HCT116 (cell line): ENCODE measurements around the gene C9orf78. TPM values are rescaled to one million over a fixed set of nuclear protein-coding genes. Genes with fewer than 3 reads are reported as not detected.

ENCODE experiments used
- ATAC-seq: fragments of 200-7000 bp; cut with Tn5 transposase; 2 replicates; pipeline ENCODE4 v1.9.1; 2020; ENCODE audit warnings: mild to moderate bottlenecking, moderate library complexity
- BruUV-seq: library from RNA; stranded (reverse); fragments of 400-500 nt; replicated peaks from 2 replicates; lab custom pipeline; 2021; lab: Mats Ljungman, UMichigan
- CTCF ChIA-PET: fragments of 300-600 bp; sonication (Branson Sonifier 250); formaldehyde crosslinking; loops from one replicate; lab custom pipeline; 2021; ENCODE audit warnings: antibody characterized with exemption; lab: Charles Lee
- POLR2A ChIA-PET: fragments of 300-600, 350-600 bp; sonication (Branson Sonifier 250); formaldehyde crosslinking; loops from one replicate; lab custom pipeline; 2021; ENCODE audit warnings: antibody characterized with exemption; lab: Charles Lee
- RAD21 ChIA-PET, 2 experiments: fragments of 300-600 bp; sonication (Branson Sonifier 250); formaldehyde crosslinking; loops; one replicate each; lab custom pipeline; 2023; ENCODE audit warnings: low total read pairs in 2 of 2; ENCODE audit not compliant: uncharacterized antibody in 2 of 2, unreplicated experiment in 2 of 2, low non-redundant PET in 1 of 2; lab: Charles Lee
- DNase-seq: peaks from one replicate; pipeline ENCODE4 v3.0.0-alpha.2; 2010; ENCODE audit warnings: low read depth, low spot score
- H2AFZ ChIP-seq: fragments of 200-600 bp; shearing (Covaris generic), sonication (generic); 2 replicates; pipeline ENCODE4 v1.6.1; 2017; ENCODE audit warnings: low read depth, mixed run types, mixed read lengths, antibody characterized with exemption, low read length; ENCODE audit not compliant: poor library complexity, severe bottlenecking
- H3K27ac ChIP-seq: 2 replicates; pipeline ENCODE4 v1.5.1; 2012; ENCODE audit warnings: low read depth, low read length
- H3K27me3 ChIP-seq: fragments of 200-600 bp; sonication (generic); 2 replicates; pipeline ENCODE4 v1.6.1; 2016; ENCODE audit warnings: mixed run types, low read length, mixed read lengths; ENCODE audit not compliant: insufficient read depth
- H3K36me3 ChIP-seq, 2 experiments: fragments of 200-500 bp in 1 of 2; fragments of 200-600 bp in 1 of 2; sonication (Bioruptor generic) in 1 of 2; sonication (generic) in 1 of 2; 2 replicates each; pipeline versions ENCODE4 v1.5.1 to v1.6.1; 2014 to 2016; ENCODE audit warnings: low read length in 2 of 2, inconsistent platforms in 1 of 2, mixed read lengths in 1 of 2, mixed run types in 1 of 2; ENCODE audit not compliant: insufficient read depth in 2 of 2, control insufficient read depth in 1 of 2
- H3K4me1 ChIP-seq, 2 experiments: fragments of 200-600 bp in 1 of 2; sonication (generic) in 1 of 2; 2 replicates each; pipeline versions ENCODE4 v1.5.1 to v1.6.1; 2012 to 2017; ENCODE audit warnings: low read length in 2 of 2, inconsistent platforms in 1 of 2, mild to moderate bottlenecking in 1 of 2, mixed read lengths in 1 of 2, mixed run types in 1 of 2, moderate library complexity in 1 of 2; ENCODE audit not compliant: insufficient read depth in 2 of 2, control insufficient read depth in 1 of 2
- H3K4me2 ChIP-seq: fragments of 200-600 bp; sonication (generic); 2 replicates; pipeline ENCODE4 v1.6.1; 2017; ENCODE audit warnings: mixed run types, low read length, mixed read lengths
- H3K4me3 ChIP-seq, 2 experiments: fragments of 200-600 bp in 1 of 2; sonication (generic) in 1 of 2; replicated peaks in 1 of 2; 2 replicates each; pipeline ENCODE4 v1.5.1; 2011 to 2016; ENCODE audit warnings: low read length in 2 of 2, control low read depth in 1 of 2, low read depth in 1 of 2, mild to moderate bottlenecking in 1 of 2, mixed read lengths in 1 of 2, mixed run types in 1 of 2
- H3K79me2 ChIP-seq: fragments of 200-600 bp; sonication (generic); 2 replicates; pipeline ENCODE4 v1.6.1; 2017; ENCODE audit warnings: mild to moderate bottlenecking, mixed run types, low read length, moderate library complexity, mixed read lengths; ENCODE audit not compliant: insufficient read depth
- H3K9ac ChIP-seq: fragments of 200-600 bp; sonication (generic); 2 replicates; pipeline ENCODE4 v1.6.1; 2016; ENCODE audit warnings: low read length, mixed read lengths
- H3K9me2 ChIP-seq: fragments of 200-600 bp; sonication (generic), shearing (Covaris generic); 2 replicates; pipeline ENCODE4 v1.6.1; 2017; ENCODE audit warnings: mixed run types, mild to moderate bottlenecking, moderate library complexity; ENCODE audit not compliant: insufficient read depth
- H3K9me3 ChIP-seq, 2 experiments: fragments of 200-500 bp in 1 of 2; fragments of 200-600 bp in 1 of 2; sonication (Bioruptor generic) in 1 of 2; sonication (generic) in 1 of 2; 2 replicates each; pipeline ENCODE4 v1.6.1; 2014 to 2017; ENCODE audit warnings: low read length in 2 of 2, mixed read lengths in 2 of 2, inconsistent platforms in 1 of 2, low read depth in 1 of 2, mild to moderate bottlenecking in 1 of 2, mixed run types in 1 of 2, moderate library complexity in 1 of 2; ENCODE audit not compliant: control insufficient read depth in 1 of 2, insufficient read depth in 1 of 2
- H4K20me1 ChIP-seq: fragments of 200-600 bp; sonication (generic), shearing (Covaris generic); 2 replicates; pipeline ENCODE4 v1.6.1; 2017; ENCODE audit warnings: mixed run types, mild to moderate bottlenecking, moderate library complexity; ENCODE audit not compliant: insufficient read depth
- ATF3 ChIP-seq: IDR thresholded peaks from 2 replicates; pipeline ENCODE4 v1.6.1; 2012
- CBX3 ChIP-seq: IDR thresholded peaks from 2 replicates; pipeline ENCODE4 v1.6.1; 2012; ENCODE audit warnings: low read depth
- CEBPB ChIP-seq: IDR thresholded peaks from 2 replicates; pipeline ENCODE4 v1.6.1; 2012; ENCODE audit warnings: low read depth
- JUND ChIP-seq: IDR thresholded peaks from 2 replicates; pipeline ENCODE4 v1.6.1; 2012
- POLR2A ChIP-seq: IDR thresholded peaks from 2 replicates; pipeline ENCODE4 v1.7.0; 2011; ENCODE audit warnings: borderline replicate concordance; ENCODE audit not compliant: insufficient read depth, insufficient read length; ENCODE audit errors: extremely low read depth
- POLR2AphosphoS5 ChIP-seq: IDR thresholded peaks from 2 replicates; pipeline ENCODE4 v1.6.1; 2011; ENCODE audit warnings: mild to moderate bottlenecking, low read depth, low read length, moderate library complexity
- SIN3A ChIP-seq: IDR thresholded peaks from 2 replicates; pipeline ENCODE4 v1.6.1; 2012; ENCODE audit warnings: low read depth
- SP1 ChIP-seq: IDR thresholded peaks from 2 replicates; pipeline ENCODE4 v1.6.1; 2012; ENCODE audit warnings: low read depth
- ZBTB33 ChIP-seq: IDR thresholded peaks from 2 replicates; pipeline ENCODE4 v1.6.1; 2011; ENCODE audit warnings: mild to moderate bottlenecking, low read length, moderate library complexity; ENCODE audit not compliant: insufficient replicate concordance; ENCODE audit errors: extremely low read depth
- ZFX ChIP-seq: fragments of 450-650 bp; IDR thresholded peaks from 2 replicates; pipeline ENCODE4 v1.6.1; 2017
- intact Hi-C: fragments of 100-400 bp; cut with micrococcal nuclease; formaldehyde crosslinking; loops from 2 replicates; pipeline ENCODE4 v1.10.0; 2022
- total RNA-seq: library from RNA; stranded (reverse); gene quantifications from one replicate; pipeline ENCODE4 v1.2.1, GENCODE V29; 2021; ENCODE audit not compliant: unreplicated experiment
- TF ChIP-seq, protein P1 (sequence below), 3 experiments: fragments of 200-600 bp in 1 of 3; sonication (generic) in 1 of 3; IDR thresholded peaks in 2 of 3; conservative IDR thresholded peaks in 1 of 3; 2 replicates each; pipeline ENCODE4 v1.5.1; 2012 to 2017; ENCODE audit warnings: low read depth in 2 of 3, low read length in 2 of 3, antibody characterized with exemption in 1 of 3, borderline replicate concordance in 1 of 3, control low read depth in 1 of 3, mild to moderate bottlenecking in 1 of 3, mixed read lengths in 1 of 3, mixed run types in 1 of 3, moderate library complexity in 1 of 3; ENCODE audit not compliant: insufficient read depth in 1 of 3
- TF ChIP-seq, protein P2 (sequence below): IDR thresholded peaks from 2 replicates; pipeline ENCODE4 v1.6.1; 2012

Gene C9orf78
- total RNA-seq, 1 experiment from 2014 or later: 41.4 TPM

DNA sequence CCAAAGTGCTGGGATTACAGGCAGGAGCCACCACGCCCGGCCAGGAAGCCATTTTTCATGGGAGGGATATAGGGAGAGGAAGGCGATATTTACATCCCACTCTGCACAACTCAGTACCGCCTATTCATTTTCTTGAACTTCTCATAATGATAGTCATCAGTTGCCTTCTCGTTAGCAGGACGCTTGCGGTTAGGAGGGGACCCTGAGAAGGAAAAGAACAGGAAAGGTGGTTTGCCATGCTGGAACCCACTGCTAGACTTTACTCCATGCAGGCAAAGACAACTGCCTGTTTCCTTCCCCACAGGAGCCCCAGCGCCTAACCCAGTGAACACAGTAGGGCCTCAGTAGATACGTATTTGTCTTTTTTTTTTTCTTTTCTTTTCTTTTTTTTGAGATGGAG, 7.0 kb downstream of the C9orf78 start:
- Histone ChIP-seq H3K27me3 (no peaks in the 10 kb centered on the region), H3K27ac (no peak overlapping the region), H3K36me3 (peaks cover 23 to 25% of the 10 kb centered on the region in 2 experiments), H3K9ac (no peak overlapping the region), H3K79me2 (peaks cover 2% of the 10 kb centered on the region), H3K9me2 (no peaks in the 10 kb centered on the region), H3K4me1 (peaks cover 0 to 1% of the 10 kb centered on the region in 2 experiments; a peak in 1 of 4 replicates), H2AFZ (no peak overlapping the region), H3K4me3 (no peak overlapping the region), H4K20me1 (no peaks in the 10 kb centered on the region), H3K4me2 (no peak overlapping the region), H3K9me3 (no peaks in the 10 kb centered on the region)
- intact Hi-C loops: no loop called here
- DNase-seq: no peak
- BruUV-seq: no TSS peak
- ChIA-PET RAD21 (no interaction called here), POLR2A (no interaction called here), CTCF (no interaction called here)
- ATAC-seq: no peak
- TF ChIP-seq ATF3: no peak
- TF ChIP-seq SP1: no peak

DNA sequence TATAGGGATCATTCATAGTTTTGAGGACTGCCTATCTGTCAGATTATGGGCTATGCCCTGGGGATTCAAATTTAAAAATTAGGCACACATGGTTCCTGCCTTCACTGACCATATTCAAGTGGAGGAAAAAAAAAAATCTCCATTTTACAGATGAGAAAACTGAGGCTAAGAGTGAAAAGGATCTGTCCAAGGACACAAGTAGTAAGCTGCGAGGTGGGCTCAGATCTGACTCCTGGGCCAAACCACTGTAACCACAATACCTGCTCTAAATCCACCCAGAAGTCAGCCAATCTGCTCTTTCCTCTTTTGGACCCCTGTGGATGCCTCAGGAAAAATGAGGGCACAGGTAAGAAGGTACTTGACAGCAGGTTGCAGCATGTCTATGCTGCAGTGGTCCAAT, 8.3 kb downstream of the C9orf78 start:
- no peak overlapping the region for H3K4me3 ChIP-seq
- H3K9ac ChIP-seq: no peak overlapping the region
- no TSS peak for BruUV-seq
- no peak overlapping the region for H3K4me2 ChIP-seq
- intact Hi-C loops: no loop called here
- no peaks in the 10 kb centered on the region for H3K27me3 ChIP-seq
- DNase-seq (no peak), ATAC-seq (no peak)
- POLR2A ChIA-PET: no interaction called here
- H3K79me2 ChIP-seq: peaks cover 11% of the 10 kb centered on the region
- no peak overlapping the region for H2AFZ ChIP-seq
- peaks cover 23 to 29% of the 10 kb centered on the region in 2 experiments for H3K36me3 ChIP-seq
- no peak overlapping the region for H3K27ac ChIP-seq
- peaks cover 0 to 7% of the 10 kb centered on the region in 2 experiments; a peak in 2 of 4 replicates for H3K4me1 ChIP-seq
- RAD21 ChIA-PET: no interaction called here
- CTCF ChIA-PET: interaction anchor here (1.1 kb wide), 1 partner anchor 10 kb away, joined by 3 read pairs; no protein-coding TSS in a partner anchor
- no peaks in the 10 kb centered on the region for H3K9me2 ChIP-seq
- TF ChIP-seq POLR2AphosphoS5 (no peak), CEBPB (no peak), JUND (no peak), CBX3 (no peak), POLR2A (no peak), ZBTB33 (no peak), ZFX (no peak), SIN3A (no peak)
- TF ChIP-seq, protein P1, sequence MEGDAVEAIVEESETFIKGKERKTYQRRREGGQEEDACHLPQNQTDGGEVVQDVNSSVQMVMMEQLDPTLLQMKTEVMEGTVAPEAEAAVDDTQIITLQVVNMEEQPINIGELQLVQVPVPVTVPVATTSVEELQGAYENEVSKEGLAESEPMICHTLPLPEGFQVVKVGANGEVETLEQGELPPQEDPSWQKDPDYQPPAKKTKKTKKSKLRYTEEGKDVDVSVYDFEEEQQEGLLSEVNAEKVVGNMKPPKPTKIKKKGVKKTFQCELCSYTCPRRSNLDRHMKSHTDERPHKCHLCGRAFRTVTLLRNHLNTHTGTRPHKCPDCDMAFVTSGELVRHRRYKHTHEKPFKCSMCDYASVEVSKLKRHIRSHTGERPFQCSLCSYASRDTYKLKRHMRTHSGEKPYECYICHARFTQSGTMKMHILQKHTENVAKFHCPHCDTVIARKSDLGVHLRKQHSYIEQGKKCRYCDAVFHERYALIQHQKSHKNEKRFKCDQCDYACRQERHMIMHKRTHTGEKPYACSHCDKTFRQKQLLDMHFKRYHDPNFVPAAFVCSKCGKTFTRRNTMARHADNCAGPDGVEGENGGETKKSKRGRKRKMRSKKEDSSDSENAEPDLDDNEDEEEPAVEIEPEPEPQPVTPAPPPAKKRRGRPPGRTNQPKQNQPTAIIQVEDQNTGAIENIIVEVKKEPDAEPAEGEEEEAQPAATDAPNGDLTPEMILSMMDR (IDR thresholded peaks at IDR 0.05 in 2 of 3, conservative IDR thresholded peaks at IDR 0.05 in 1 of 3; ENCODE audit: borderline replicate concordance in 1 of 3, insufficient read depth in 1 of 3, low read depth in 2 of 3, low read length in 2 of 3): no peak
- TF ChIP-seq, protein P2, sequence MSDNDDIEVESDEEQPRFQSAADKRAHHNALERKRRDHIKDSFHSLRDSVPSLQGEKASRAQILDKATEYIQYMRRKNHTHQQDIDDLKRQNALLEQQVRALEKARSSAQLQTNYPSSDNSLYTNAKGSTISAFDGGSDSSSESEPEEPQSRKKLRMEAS: no peak
- no peaks in the 10 kb centered on the region for H3K9me3 ChIP-seq
- H4K20me1 ChIP-seq: no peaks in the 10 kb centered on the region
